ENCODE measurements around the gene C17orf113.

- TF ChIP-seq ZNF704 (CRISPR knock-in tag; IDR thresholded peaks at IDR 0.05; ENCODE audit: borderline replicate concordance) (no peak), ZBTB33 (CRISPR knock-in tag; IDR thresholded peaks at IDR 0.05) (no peak), THAP7 (CRISPR knock-in tag; IDR thresholded peaks at IDR 0.05) (no peak), ZFP1 (CRISPR knock-in tag; IDR thresholded peaks at IDR 0.05) (no peak), IRF2 (CRISPR knock-in tag; IDR thresholded peaks at IDR 0.05) (no peak), POLR2A (IDR thresholded peaks at IDR 0.05; ENCODE audit: insufficient read depth in 1 of 2, low read depth in 2 of 2, low read length in 2 of 2) (no peak), CTCF (CRISPR knock-in tag; IDR thresholded peaks at IDR 0.05) (peak; percentile 61), ZNF646 (CRISPR knock-in tag; IDR thresholded peaks at IDR 0.05) (no peak), MAX (IDR thresholded peaks at IDR 0.05) (no peak), LRRFIP1 (CRISPR knock-in tag; conservative IDR thresholded peaks at IDR 0.05) (no peak), ZBTB38 (CRISPR knock-in tag; IDR thresholded peaks at IDR 0.05) (no peak), SMC3 (IDR thresholded peaks at IDR 0.05; ENCODE audit: low read length) (no peak)
Observed at GRCh38 chr17:42009170-42009569, 41.2 kb downstream of the C17orf113 start.

All from HepG2 (cell line).